ENCODE results near the gene CLK2.

- no peak for TF ChIP-seq CTCF (conservative IDR thresholded peaks at IDR 0.05)
- no peak for TF ChIP-seq ZFX (IDR thresholded peaks at IDR 0.05)
These were observed 17.0 kb downstream of the CLK2 start for GRCh38 chr1:155256058-155256852.

Data from C4-2B (cell line).